ENCODE measurements around the gene AKT3. TPM values are rescaled to one million over a fixed set of nuclear protein-coding genes. Genes with fewer than 3 reads are reported as not detected.
"Not testable (repeated sequence)": the region's sequence is repeated elsewhere in the genome, so short reads cannot be mapped to it uniquely, and the experiment has no call there.

AKT3 gene
- total RNA-seq, 6 donors from 2014 or later: 23.0 to 51.2 (median 46.8) TPM

GRCh38 chr1:243594455-243594854, 255.6 kb downstream of the AKT3 start:
- no peak overlapping the region for H3K4me3 ChIP-seq
- peaks cover 0 to 2% (median 0%) of the 10 kb centered on the region in 4 donors for H3K4me1 ChIP-seq
- WGBS, 2 donors: 93 to 95% methylated on average over 2 of the region's 2 CpGs
- H3K9me3 ChIP-seq: no peaks in the 10 kb centered on the region
- no peaks in the 10 kb centered on the region for H3K36me3 ChIP-seq
- H3K27ac ChIP-seq: no peak overlapping the region
- TF ChIP-seq CTCF (IDR thresholded peaks at IDR 0.05): no peak
- TF ChIP-seq POLR2A (IDR thresholded peaks at IDR 0.05): no peak
- no peak for TF ChIP-seq EP300 (IDR thresholded peaks at IDR 0.05)
- ATAC-seq (ENCODE audit: low FRiP score in 2 of 2): no peak
- DNase-seq: no peak
- H3K27me3 ChIP-seq: no peaks in the 10 kb centered on the region

- not testable (repeated sequence) for DNase-seq; H3K4me1 ChIP-seq; H3K27me3 ChIP-seq; H3K27ac ChIP-seq; ATAC-seq (ENCODE audit: low FRiP score in 2 of 2); H3K36me3 ChIP-seq; H3K4me3 ChIP-seq; H3K9me3 ChIP-seq
- WGBS, 2 donors: 87 to 90% methylated on average over 3 of the region's 3 CpGs
These were observed 260.8 kb downstream of the AKT3 start for GRCh38 chr1:243589286-243589685.

GRCh38 chr1:243587823-243588560, 262.1 kb downstream of the AKT3 start:
- Histone ChIP-seq H3K4me3 (no peak overlapping the region), H3K27ac (no peak overlapping the region), H3K36me3 (no peaks in the 10 kb centered on the region), H3K4me1 (no peaks in the 10 kb centered on the region), H3K27me3 (no peaks in the 10 kb centered on the region), H3K9me3 (peaks cover 4 to 6% (median 5%) of the 10 kb centered on the region in 4 donors)
- DNase-seq (no peak), ATAC-seq (ENCODE audit: low FRiP score in 2 of 2) (no peak)
- WGBS, 2 donors: 82 to 85% methylated on average over 4 of the region's 4 CpGs
- TF ChIP-seq POLR2A (IDR thresholded peaks at IDR 0.05) (no peak), POLR2AphosphoS5 (IDR thresholded peaks at IDR 0.05) (no peak), EP300 (IDR thresholded peaks at IDR 0.05) (no peak), CTCF (IDR thresholded peaks at IDR 0.05) (no peak)

DNA sequence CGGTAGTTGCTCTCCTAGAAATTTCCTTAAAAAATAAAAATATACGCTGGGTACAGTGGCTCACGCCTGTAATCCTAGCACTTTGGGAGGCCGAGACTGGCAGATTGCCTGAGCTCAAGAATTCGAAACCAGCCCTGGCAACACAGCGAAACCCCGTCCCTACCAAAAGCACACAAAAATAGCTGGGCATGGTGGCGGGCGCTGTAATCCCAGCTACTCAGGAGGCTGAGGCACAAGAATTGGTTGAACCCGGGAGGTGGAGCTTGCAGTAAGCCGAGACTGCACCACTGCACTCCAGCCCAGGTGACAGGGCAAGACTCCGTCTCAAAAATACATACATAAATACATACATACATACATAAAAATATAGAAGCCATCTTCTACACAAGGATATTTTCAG, 262.8 kb downstream of the AKT3 start:
- DNase-seq: no peak
- no peaks in the 10 kb centered on the region for H3K4me1 ChIP-seq
- WGBS, 2 donors: 93 to 94% methylated on average over 12 of the region's 12 CpGs
- H3K4me3 ChIP-seq: no peak overlapping the region
- H3K9me3 ChIP-seq: peaks cover 4 to 10% (median 7%) of the 10 kb centered on the region in 4 donors
- no peaks in the 10 kb centered on the region for H3K36me3 ChIP-seq
- TF ChIP-seq POLR2A (IDR thresholded peaks at IDR 0.05) (no peak), CTCF (IDR thresholded peaks at IDR 0.05) (no peak), EP300 (IDR thresholded peaks at IDR 0.05) (no peak), POLR2AphosphoS5 (IDR thresholded peaks at IDR 0.05) (no peak)
- no peak for ATAC-seq (ENCODE audit: low FRiP score in 2 of 2)
- no peaks in the 10 kb centered on the region for H3K27me3 ChIP-seq
- no peak overlapping the region for H3K27ac ChIP-seq

DNA sequence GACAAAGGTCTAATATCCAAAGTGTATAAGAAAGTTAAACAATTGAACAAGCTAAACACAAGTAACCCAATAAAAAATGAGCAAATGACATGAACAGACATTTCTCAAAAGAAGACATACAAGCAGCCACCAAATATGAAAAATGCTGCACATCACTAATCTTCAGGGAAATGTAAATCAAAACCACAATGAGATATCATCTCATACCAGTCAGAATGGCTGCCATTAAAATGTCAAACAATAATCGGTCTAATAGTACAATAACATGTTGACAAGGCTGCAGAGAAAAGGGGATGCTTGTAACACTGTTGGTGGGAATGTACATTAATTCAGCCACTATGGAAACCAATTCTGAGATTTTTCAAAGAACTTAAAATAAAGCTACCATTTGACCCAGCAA, 264.1 kb downstream of the AKT3 start:
- Histone ChIP-seq H3K4me3 (no peak overlapping the region), H3K9me3 (peaks cover 9 to 21% (median 12%) of the 10 kb centered on the region in 4 donors), H3K4me1 (no peaks in the 10 kb centered on the region), H3K27ac (no peak overlapping the region), H3K27me3 (no peaks in the 10 kb centered on the region), H3K36me3 (no peaks in the 10 kb centered on the region)
- no peak for DNase-seq
- 85 to 93% methylated on average over 1 of the region's 1 CpG for WGBS, 2 donors
- no peak for TF ChIP-seq CTCF (IDR thresholded peaks at IDR 0.05)
- TF ChIP-seq POLR2A (IDR thresholded peaks at IDR 0.05): no peak
- no peak for TF ChIP-seq POLR2AphosphoS5 (IDR thresholded peaks at IDR 0.05)
- TF ChIP-seq EP300 (IDR thresholded peaks at IDR 0.05): no peak
- ATAC-seq (ENCODE audit: low FRiP score in 2 of 2): no peak

Measured in upper lobe of left lung (tissue), 6 donors.